NK-92 (cell line): ENCODE results near the gene RSPH1.

Experiments
- DNase-seq: peaks from one replicate; lab custom pipeline; 2025; ENCODE audit not compliant: unreplicated experiment; lab: John Stamatoyannopoulos, UW

RSPH1 gene

DNA sequence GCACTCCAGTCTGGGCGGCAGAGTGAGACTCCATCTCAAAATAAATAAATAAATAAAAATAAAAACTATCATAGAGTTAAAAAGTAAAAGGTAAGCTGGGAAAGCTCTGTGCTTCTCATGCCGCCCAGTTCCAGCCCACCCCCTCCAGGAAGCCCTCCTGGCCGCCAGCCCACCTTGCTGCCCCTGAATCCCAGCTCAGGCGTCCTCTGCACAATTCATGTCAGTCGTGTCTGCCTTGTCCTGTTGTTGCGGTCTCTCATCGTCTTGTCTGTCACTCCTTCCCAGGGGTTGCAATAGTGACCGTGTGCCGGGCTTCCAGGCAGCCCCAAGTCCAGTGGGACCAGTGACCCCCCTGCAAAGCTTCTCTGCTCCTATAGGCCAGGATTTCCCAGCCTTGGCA lies 44.1 kb downstream of the RSPH1 start:
- DNase-seq: no peak

DNA sequence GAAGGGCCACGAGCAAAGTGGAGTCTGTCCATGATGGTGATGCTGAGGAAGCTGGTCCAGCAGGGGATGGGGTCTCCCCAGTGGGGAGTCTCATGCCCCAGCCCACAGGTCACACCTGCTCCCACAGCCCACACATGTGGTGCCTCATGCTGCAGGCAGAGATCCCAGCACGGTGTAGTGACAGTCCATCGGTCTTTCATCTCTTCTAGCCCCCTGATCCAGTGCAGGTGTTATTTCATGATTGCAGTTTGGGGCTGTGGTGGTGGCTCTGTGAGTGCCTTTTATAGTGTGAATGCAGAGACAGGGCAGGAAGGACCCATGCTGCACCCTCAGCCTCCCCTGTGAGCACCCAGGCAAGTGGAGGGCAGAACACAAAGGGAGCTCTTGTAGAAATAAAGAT lies 47.3 kb downstream of the RSPH1 start:
- no peak for DNase-seq

DNA sequence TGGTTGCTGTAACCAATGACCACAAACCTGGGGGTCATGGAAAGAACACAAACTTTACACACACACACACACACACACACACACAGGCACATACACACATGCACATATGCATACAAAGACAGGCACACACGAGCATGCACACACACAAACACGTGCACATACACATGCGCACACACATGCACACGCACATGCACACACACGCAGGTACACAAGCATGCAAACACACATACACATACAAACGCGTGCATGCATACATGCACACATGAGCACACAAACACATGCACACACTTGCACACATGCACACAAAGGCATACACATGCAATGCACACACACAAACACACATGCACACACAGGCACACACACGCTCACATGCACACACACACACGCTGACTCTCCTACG lies 48.3 kb downstream of the RSPH1 start:
- DNase-seq: no peak

DNA sequence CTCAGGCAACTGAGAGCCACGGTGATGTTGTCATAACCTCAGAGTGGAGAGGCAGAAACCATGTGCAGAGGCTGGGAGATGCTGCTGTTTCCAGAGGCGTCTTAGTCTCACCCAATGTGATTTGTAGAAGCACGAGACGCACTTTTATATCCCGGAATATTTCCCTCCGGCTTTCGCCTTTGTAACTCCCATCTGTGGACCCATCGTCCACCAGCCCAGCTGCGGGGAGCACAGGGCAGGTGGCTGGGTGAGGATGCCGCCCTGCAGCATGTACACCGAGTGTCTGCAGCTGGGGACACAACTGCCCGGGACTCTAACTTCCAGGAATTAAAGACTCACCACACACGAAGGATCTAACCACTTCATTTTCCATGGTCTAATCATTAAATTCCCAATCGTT lies 48.8 kb downstream of the RSPH1 start:
- no peak for DNase-seq

DNA sequence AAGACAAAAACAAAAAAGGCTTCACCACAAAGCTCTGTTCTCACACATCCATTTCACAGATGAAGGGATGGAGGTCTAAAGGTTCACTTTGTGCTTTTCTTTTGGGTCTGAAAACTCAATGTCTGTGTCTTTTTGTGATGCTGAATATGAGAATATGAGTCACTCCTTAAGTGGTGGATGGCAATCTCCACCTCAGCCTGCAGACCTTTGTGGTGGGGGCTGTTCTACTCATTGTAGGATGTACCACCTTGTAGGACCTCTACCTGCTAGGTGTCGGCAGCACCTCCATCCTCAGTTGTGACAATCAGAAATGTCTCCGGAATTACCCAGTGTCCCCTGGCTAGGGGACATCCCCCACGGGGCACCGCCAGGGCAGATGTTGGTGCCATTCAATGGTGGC lies 49.5 kb downstream of the RSPH1 start:
- DNase-seq: no peak

DNA sequence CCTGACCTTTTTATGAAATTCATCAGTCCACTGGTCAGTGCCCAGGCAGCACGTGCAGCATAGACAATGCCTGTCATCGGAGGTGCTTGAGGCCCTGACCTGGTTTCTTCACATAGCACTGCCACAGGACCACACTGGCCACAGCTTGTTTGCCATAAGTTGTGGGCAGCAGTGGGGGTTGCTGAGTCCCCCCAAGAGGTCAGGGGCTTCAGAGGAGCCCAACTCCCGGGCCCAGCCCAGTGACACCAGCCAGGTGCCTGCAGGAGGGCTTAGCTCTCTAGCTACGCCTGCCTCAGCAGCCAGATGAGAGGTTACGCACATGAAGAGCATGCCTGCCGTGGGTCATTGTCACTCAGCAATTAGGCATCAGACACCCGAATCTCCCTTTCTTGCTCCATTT lies 50.7 kb downstream of the RSPH1 start:
- no peak for DNase-seq

DNA sequence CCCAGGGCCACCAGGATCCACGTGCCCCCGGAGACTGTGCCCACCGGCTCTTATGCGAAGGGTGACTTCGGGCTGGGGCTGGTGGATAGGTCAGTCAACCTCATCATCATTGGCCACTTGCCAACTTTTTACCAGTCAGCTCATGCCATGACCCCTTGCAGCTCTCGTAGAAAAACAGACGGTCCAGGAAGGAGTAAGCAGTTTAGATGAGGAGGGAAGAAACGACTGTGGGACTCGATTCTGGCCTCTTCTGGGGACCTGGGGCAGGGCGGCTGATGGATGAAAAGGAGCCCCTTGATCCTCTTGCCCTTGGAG lies 51.3 kb downstream of the RSPH1 start:
- no peak for DNase-seq

DNA sequence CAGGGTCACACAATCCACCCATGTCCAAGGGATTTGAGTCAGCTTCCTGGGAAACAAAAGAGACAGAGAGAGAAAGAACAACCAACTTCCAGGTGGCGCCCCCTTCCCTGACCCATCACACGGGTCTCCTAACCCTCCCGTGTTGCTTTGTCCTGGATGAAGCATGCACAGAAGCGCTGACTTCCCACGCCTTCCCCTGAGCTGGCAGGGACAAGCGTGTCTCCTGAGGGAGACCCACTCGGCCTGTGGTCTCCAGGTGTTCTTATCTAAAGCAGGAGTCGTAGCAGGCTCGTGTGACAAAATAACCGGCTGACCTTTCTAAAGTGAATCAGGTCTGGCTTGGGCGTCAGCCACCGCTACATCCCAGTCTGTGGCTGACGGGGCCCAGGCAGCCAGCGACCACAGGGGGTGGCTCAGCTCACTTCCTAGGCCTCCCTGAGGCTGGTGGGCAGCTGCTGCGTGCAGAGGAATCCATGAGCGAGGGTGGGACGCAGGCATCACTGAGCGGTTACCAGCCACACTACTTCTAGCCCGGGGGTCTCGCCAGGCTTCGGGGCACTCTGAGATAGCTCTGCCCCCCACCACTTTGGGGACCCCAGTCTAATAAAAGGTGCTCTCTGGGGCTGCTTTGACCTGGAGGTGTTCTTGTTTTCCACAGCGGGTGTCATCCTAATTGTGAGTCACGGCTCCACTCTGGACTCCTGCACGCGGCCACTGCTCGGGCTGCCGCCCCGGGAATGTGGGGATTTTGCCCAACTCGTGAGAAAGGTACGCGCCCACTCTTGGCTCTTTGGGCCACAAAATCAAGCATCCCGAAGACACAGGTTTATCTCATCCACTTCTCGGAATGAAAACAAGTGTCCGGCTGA lies 51.9 kb downstream of the RSPH1 start:
- DNase-seq: no peak

DNA sequence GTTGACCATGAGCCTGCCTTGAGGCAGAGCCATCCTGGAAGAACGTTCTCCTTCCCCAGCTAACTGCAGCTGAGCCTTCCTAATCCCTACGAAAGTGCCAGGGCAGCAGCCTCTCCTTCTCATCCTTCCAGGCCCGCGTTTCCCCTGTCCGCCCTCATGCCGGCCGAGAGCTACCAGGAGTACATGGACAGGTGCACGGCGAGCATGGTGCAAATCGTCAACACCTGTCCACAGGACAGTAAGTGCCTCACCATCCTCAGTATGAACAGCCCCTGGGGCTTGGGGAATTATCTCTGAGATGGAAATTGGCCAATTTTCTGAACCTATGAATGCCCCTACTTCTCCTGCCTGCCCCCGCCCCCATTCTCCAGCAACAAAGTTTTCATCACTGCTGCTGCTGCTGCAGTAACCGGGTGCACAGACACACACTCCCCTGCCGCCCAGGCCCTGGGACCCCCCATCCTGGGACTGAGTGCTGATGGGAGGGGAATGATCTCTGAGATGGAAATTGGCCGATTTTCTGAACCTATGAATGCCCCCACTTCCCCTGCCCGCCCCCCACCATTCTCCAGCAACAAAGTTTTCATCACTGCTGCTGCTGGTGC lies 52.7 kb downstream of the RSPH1 start:
- DNase-seq: no peak

DNA sequence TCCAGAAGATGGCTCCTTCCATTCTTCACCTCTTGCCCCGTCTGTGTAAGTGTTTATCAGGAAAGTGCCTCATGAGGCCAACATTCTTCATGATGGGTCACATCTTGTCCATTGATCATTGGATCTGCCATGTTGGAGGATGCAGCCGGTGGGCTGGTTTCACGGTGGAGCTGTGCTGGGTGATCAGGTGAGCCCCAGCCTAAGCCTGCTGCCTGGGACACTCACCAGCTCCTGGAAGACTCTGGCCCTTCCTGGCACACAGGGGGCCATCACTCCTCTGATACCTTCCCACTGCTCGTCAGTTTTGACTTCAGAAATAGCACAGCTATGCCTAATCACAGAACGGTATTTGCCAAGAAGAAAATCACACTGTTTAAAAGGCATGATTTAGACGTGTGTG lies 54.1 kb downstream of the RSPH1 start:
- no peak for DNase-seq

DNA sequence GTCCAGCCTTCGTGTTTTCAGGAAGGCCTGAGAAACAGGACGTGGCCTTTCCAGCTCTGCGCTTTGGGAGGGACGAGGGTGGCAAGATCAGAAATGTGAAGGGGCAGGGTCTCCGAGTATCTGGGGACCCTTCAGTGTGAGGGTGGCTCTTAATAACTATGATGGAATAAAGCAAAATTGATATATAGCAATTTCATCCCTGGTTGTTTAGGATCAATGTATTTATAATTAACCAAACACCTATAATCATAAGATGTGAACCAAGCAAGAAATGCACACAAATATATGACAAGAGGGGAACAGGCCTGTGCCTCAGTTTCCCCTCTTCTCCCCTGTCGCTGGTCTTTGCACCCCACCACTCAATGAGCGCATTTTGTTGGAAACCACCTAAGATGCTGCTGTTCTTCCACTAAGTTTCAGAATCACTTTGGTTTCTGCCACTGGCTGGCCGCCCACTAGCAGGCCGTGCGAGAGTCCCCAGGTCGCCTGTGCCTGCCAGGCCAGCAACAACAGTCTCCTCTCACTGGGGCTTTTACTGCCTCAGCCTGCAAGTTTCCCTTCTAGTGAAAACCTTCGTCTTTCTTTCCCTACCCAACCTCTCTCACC lies 55.7 kb downstream of the RSPH1 start:
- DNase-seq: no peak

DNA sequence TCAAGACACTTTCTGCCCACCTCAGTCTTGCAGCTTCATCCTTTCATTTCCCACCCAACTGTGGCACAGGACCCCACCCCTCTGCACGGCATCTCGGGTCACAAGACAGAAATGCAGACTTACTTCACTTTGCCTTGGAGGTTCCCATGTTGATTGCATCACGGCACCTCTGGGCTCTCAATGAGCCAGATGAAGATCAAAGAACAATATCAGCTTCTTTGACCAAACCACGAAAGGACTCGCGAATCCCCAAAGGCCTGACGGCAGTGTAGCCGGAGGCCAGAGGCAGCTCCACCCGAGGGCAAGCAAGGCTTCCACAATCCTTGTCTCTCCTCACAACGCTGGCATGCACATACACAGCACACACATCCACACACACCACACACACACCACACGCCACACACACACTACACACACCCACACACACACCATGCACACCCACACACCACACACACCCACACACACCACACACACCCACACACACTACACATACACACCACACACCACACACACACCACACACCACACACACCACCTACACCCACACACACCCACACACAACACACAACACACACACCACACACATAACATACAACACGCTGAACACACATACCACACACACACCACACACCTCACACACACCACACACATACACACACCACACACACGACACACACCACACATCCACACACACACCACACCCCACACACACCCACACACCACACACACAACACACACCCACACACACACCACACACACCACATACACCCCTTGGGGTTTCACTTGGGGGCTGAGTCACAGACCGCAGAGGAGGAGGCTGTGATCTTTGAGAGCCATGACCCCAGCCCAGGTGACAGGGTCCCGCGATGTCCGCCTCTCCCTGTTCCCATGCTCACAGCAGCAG lies 56.5 kb downstream of the RSPH1 start:
- DNase-seq: no peak

DNA sequence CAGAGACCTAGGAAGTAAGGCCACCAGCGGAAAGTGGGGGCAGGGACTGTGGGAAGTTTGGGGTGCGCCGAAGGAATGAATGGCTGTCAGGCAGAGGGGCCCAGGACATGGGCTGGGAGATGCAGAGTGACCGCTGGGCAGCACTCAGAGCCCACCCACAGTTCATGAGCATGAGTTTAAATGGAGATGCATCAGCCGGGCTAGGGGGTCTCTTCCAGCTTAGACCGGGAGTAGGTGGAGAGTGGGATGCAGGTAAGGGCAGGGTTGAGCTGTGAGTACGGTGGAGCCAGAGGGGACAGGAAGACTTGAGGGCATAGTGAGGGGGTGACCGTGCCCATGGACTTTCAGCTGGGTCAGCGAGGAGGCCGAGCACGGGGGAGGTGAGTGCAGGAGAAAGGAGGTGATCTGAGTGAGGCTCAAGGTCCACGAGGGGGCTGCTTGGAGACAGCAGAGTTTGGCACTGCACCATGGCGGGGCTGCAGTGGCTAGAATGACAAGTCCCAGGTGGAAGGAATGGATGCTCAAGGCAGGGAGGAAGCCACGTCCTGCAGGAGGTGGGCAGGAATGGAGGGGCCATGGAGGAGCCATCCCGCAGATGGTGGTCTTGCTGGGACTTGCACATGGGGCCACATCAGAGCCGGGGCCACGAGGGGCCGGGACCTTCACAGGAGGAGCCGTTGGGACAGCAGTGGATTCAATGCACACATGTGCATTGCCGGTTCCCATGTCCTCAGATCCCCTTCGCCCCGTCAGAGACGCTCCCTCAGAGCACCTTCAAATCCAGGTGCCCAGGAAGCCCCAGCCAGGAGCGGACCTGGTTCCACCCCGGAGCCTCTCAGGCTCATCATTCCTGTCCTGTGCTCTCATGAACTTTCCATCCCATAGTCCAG lies 57.5 kb downstream of the RSPH1 start:
- no peak for DNase-seq

DNA sequence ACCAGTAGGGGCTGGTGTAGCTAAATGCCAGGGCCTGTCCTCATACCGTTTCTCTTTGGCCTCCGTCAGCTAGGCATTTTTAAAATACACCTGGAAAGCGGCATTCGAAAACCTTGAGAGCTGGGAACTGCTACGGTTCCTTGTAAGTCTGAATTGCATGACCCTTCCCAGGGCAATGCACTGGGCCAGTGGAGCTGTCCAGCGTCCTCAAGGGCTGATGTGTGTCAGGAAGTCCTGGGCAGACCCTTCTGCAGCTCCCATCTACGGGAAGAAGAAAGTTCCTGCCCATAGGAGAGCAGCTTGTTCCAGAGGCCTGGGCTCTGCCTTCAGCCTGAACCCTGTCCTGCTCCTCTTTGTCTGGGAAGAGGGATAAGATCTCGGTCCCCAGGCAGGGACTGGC lies 58.2 kb downstream of the RSPH1 start:
- DNase-seq: no peak

DNA sequence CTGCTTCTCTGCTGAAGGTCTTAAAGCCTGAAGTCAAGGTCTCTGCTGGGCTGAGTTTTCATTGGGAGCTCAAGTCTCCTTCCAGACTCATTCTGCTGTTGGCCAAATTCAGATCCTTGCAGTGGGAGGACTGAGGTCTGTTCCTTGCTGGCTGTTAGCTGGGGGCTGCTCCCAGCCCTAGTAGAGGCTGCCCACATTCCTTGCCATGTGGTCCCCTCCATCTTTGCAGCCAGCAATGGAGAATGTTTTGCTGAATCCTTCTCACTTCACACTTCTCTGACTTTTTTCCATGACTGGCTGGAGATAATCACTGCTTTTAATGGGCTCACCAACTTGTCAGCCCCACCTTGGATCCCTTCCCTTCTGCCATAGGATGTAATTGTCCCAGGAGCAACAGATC lies 59.1 kb downstream of the RSPH1 start:
- DNase-seq: no peak

DNA sequence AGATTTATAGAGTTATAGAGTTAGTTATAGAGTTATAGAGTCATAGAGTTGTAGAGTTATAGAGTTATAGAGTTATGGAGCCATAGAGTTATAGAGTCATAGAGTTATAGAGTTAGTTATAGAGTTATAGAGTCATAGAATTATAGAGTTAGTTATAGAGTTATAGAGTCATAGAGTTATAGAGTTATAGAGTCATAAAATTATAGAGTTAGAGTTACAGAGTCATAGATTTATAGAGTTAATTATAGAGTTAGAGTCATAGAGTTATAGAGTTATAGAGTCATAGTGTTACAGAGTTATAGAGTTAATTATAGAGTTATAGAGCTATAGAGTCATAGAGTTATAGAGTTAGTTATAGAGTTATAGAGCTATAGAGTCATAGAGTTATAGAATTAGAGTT lies 60.2 kb downstream of the RSPH1 start:
- DNase-seq: no peak

DNA sequence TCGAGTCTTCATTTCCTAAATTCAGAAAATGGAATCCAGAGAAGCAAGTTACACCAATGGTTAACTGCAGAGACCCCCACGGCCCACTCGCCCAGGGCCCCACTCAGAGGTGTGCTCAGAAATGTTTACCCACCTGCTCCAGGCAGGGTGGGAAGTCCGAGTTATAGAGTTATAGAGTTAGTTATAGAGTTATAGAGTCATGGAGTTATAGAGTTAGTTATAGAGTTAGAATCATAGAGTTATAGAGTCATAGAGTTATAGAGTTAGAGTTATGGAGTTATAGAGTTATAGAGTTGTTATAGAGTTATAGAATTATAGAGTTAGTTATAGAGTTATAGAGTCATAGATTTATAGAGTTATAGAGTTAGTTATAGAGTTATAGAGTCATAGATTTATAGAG lies 60.6 kb downstream of the RSPH1 start:
- DNase-seq: no peak

DNA sequence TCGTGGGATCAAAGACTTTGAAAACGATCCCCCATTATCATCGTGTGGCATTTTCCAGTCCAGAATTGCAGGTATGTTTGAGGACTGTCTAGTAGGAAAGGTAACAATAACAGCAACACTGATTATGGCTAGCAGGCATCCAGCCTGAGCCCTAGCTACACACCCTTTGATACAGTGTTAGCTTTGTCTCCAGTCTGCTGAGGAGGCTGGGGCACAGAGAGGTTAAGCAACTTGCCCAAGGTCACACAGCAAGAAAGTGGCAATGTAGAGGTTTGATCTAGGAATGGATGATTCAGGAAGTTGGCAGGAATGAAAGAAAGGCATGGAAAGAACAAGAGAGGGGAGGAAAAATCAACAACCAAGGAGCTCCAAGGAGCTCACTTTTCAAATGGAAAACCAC lies 61.1 kb downstream of the RSPH1 start:
- DNase-seq: no peak

DNA sequence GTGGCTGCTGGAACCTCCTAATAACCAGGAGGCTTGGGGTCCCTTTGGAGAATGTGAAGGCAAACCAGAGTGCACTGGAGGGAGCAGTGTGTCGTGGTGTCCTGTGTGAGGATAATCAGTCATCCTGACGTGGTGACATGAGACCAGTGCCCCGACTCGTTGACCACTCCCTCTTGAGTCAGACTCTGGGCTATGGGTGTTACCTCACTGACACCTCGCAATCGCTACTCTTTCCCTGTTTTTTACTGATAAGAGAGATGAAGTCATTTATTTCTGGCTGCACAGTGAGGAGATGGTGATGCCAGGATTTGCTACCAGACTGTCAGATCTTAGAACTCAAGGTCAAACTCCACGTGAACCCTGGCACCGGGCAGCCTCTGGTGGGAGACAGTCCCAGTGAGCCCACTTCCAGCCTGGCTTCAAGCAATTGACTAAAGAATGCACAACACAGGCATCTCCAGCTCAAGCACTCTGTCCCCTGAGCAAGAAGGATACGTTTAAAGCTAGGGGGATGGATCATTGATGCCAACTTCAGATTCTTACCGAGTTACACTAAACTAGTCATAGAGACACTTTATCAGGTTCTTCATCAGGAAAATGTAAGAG lies 62.0 kb downstream of the RSPH1 start:
- no peak for DNase-seq

DNA sequence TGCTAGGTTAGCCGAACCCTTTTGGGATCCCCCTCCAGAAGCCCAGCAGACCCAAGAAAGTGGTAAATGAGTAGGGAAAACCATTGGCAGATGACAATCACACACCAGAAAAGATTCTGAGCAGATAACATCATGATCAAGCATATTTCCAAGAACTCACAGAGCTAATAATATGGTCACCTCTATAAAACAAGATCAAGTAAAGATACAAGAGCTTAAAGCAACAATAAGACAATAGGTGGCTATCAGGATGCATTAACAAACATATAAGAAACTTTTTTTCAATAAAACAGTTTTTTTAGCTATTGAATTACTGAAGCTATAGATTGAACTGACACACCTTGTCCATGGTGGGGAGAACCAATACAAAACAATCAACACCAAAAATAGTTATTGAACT lies 63.3 kb downstream of the RSPH1 start:
- DNase-seq: no peak
